Measurements from ENCODE around the gene PPP2R1A.

DNA sequence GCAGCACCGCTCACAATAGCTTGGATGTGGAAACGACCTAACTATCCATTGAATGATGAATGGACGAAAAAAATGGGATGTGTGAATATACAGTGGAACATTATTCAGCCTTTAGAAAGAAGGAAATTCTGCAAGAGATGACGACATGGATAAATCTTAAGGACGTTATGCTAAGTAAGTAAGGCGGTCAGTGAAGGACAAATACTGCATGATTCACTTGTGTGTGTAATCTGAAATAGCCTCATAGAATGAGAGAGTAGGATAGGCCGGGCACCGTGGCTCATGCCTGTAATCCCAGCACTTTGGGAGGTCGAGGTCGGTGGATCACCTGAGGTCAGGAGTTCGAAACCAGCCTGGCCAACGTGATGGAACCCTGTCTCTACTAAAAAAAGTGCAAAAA is 54.2 kb downstream of the PPP2R1A start:
- TF ChIP-seq, protein P1, sequence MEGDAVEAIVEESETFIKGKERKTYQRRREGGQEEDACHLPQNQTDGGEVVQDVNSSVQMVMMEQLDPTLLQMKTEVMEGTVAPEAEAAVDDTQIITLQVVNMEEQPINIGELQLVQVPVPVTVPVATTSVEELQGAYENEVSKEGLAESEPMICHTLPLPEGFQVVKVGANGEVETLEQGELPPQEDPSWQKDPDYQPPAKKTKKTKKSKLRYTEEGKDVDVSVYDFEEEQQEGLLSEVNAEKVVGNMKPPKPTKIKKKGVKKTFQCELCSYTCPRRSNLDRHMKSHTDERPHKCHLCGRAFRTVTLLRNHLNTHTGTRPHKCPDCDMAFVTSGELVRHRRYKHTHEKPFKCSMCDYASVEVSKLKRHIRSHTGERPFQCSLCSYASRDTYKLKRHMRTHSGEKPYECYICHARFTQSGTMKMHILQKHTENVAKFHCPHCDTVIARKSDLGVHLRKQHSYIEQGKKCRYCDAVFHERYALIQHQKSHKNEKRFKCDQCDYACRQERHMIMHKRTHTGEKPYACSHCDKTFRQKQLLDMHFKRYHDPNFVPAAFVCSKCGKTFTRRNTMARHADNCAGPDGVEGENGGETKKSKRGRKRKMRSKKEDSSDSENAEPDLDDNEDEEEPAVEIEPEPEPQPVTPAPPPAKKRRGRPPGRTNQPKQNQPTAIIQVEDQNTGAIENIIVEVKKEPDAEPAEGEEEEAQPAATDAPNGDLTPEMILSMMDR (IDR thresholded peaks at IDR 0.05; ENCODE audit: low read depth, low read length): no peak
- TF ChIP-seq EZH2phosphoT487 (IDR thresholded peaks at IDR 0.05; ENCODE audit: low read depth): no peak

Measured in OCI-LY3 (cell line).